GM13977 (cell line): ENCODE measurements around the gene C2CD2.

Experiments
- DNase-seq: peaks from one replicate; pipeline ENCODE4 v3.0.0; 2012; ENCODE audit warnings: low spot score
- in situ Hi-C: fragments of 300-500 bp; cut with MboI; formaldehyde crosslinking; loops from one replicate; pipeline ENCODE4 v1.12.0; 2022; ENCODE audit warnings: low sequenced_read_pairs, low pct_unique_long_range_greater_than_20kb, mixed read lengths, inconsistent platforms; ENCODE audit not compliant: unreplicated experiment
- TF ChIP-seq, protein P1 (sequence below): IDR thresholded peaks from 2 replicates; pipeline ENCODE4 v1.5.1; 2012; ENCODE audit warnings: mild to moderate bottlenecking, control low read depth; ENCODE audit not compliant: insufficient read depth; ENCODE audit errors: extremely low read depth, missing control alignments

The C2CD2 gene

DNA sequence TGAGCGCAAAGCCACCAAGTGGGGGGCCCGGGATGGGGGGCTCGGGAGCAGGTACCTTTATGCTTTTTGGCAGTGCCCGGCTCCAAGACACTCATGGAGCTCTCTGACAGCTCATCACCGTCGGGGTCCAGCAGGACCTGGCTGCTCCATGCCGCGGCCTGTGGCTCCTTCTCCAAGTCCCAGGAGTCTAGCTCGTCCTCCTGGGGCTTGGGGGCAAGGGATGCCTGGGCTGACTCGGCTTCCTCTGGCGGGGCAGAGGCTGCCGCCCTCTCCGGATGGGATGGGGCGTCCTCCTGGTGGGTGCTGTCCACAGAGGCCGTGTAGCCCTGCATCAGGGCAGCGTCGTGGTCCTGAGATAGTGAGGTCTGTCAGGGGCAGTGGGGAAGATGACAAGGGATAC is 54.8 kb downstream of the C2CD2 start:
- TF ChIP-seq, protein P1, sequence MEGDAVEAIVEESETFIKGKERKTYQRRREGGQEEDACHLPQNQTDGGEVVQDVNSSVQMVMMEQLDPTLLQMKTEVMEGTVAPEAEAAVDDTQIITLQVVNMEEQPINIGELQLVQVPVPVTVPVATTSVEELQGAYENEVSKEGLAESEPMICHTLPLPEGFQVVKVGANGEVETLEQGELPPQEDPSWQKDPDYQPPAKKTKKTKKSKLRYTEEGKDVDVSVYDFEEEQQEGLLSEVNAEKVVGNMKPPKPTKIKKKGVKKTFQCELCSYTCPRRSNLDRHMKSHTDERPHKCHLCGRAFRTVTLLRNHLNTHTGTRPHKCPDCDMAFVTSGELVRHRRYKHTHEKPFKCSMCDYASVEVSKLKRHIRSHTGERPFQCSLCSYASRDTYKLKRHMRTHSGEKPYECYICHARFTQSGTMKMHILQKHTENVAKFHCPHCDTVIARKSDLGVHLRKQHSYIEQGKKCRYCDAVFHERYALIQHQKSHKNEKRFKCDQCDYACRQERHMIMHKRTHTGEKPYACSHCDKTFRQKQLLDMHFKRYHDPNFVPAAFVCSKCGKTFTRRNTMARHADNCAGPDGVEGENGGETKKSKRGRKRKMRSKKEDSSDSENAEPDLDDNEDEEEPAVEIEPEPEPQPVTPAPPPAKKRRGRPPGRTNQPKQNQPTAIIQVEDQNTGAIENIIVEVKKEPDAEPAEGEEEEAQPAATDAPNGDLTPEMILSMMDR: no peak
- DNase-seq: no peak
- in situ Hi-C loops: no loop called here

DNA sequence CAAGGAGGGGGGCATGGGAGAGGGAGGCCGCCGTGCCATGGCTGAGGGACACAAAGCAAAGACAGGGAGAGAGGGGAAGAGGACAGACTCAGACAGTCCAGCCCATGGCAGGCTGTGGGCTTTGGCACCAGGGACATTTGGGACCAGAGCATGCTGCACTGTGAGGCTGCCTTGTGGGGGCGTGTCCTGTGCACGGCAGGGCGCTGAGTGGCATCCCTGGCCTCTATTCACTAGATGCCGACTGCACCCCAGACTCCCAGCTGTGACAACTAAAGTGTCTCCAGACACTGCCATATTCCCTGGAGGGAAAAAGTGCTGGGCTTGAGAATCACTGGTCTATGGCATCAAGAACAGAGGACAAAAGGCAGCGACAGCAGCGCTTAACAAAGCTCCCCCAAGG is 56.1 kb downstream of the C2CD2 start:
- no peak for DNase-seq
- in situ Hi-C loops: no loop called here
- TF ChIP-seq, protein P1: no peak

GRCh38 chr21:41897047-41897669 is 56.7 kb downstream of the C2CD2 start:
- DNase-seq: no peak
- in situ Hi-C loops: no loop called here
- TF ChIP-seq, protein P1: no peak

DNA sequence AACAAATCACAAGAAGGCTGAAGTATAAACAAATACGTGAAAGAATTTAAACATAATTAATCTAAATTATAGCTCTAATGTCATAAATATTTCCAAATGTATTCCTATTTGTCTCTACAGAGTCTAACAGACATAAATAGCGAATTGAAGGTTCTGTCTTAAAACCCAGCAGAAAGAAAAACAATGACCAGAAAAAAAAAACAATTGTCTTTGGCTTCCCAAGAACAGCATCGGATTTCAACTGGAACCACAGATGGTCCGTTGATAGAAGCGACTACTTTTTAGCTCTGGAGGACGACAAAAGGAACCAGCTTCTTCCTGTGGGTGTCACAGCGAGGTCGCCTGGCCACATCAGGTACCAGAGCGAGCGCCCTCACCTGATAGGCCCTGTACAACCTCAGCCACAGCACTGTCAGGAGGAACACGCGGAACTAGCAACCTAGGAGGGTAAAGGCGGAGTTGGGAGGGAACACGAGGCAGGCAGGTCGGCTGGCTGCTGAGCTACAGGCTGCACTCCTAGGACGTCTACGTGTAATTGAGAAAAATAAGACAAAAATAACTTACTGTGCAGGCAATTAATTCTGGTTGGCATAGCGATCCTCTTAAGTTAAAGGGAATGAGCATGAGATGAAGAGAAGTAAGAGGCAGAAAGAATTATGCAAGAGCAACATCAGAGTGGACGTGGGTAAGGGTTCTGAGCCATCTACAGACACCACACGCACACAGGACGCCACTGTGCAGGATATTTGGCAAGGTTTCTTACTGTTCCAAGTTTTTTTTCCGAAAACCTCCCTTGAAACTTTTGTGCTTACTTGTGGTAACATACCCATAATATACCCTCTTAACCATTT is 58.0 kb downstream of the C2CD2 start:
- DNase-seq: no peak
- in situ Hi-C loops: no loop called here
- TF ChIP-seq, protein P1: peak; percentile 35

DNA sequence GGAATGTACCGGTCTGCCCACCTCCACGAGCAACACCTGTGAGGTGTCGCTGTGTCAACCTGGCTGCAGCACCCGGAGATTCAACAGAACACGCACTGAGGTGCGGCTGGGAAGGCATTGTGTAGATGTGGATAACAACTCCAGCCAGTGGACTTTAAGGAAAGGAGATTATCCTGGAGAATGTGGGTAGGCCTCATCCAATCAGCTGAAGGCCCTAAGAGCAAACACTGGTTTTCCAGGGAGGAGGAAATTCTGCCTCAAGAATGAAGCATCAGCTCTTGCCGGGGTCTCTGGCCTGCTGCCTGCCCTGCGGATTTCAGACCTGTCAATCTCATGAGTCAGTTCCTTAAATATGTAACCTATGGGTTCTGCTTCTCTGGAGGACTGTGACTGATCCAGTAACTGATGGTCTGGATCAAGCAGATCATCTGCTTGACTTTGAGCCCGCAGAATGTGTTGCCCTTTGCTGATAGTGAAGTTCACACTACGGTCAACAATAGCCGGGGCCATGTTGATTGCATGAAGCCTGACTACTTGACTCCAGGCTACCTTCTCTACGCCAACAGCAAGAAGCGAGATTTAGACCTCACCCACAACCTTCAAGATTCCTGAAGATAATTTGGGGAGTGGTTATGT is 58.8 kb downstream of the C2CD2 start:
- TF ChIP-seq, protein P1: no peak
- in situ Hi-C loops: no loop called here

DNA sequence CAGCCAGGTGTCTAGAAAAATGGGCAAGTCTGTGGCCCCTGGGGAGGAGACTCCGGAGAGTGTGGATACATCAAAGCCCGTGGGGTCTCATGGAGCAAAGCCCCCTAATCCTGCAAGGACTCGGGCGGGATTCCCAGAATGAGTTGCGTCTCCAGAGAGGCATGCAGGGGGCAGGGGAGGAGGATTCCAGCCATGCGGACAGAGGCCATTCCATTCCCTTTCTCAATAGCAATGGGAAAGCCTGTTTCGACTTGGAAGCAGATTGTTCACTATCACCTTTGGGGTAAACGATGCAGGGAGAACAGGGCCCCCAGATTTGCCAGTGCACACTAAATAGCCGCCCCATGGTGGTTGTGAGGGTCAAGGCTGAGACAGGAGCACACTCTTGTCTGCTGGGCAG is 59.3 kb downstream of the C2CD2 start:
- TF ChIP-seq, protein P1: no peak
- no peak for DNase-seq
- in situ Hi-C loops: no loop called here

More for the DNA sequence above, 58.8 kb downstream of the C2CD2 start:
- DNase-seq: no peak
